Prostate gland (tissue), 2 donors: Measurements from ENCODE around the gene TBC1D22A. TPM values are rescaled to one million over a fixed set of nuclear protein-coding genes. Genes with fewer than 3 reads are reported as not detected.
A peak's percentile ranks its signal among the peaks of the same experiment; 100 is the strongest.

Source experiments
- DNase-seq: peaks from one replicate; pipeline ENCODE4 v3.0.0-alpha.2; 2019; ENCODE audit warnings: low spot score
- H3K27ac ChIP-seq, 2 donors: fragments of 200-600 bp; sonication (generic); 2 replicates each; pipeline ENCODE4 v1.5.1; 2017 to 2019
- H3K27me3 ChIP-seq: fragments of 200-600 bp; sonication (generic); replicated peaks from 2 replicates; pipeline ENCODE4 v1.5.1; 2019; ENCODE audit not compliant: insufficient read depth
- H3K36me3 ChIP-seq, 2 donors: fragments of 200-600 bp; sonication (generic); 1 replicate in 1 of 2; 2 replicates in 1 of 2; pipeline versions ENCODE4 v1.5.1 to v1.8.1; 2017 to 2019
- H3K4me1 ChIP-seq: fragments of 200-600 bp; sonication (generic); replicated peaks from 2 replicates; pipeline ENCODE4 v1.5.1; 2019
- H3K4me3 ChIP-seq, 2 donors: fragments of 200-600 bp; sonication (generic); 2 replicates each; pipeline ENCODE4 v1.5.1; 2017 to 2019
- H3K9me3 ChIP-seq: fragments of 200-600 bp; sonication (generic); 2 replicates; pipeline ENCODE4 v1.5.1; 2017
- CTCF ChIP-seq, 4 experiments: fragments of 200-600 bp in 2 of 4; fragments of 450-650 bp in 2 of 4; sonication (generic) in 2 of 4; IDR thresholded peaks; 1 replicate in 3 of 4; 2 replicates in 1 of 4; pipeline ENCODE4 v1.5.1; 2016 to 2019; ENCODE audit warnings: antibody characterized with exemption in 4 of 4, mild to moderate bottlenecking in 2 of 4, moderate library complexity in 2 of 4
- POLR2A ChIP-seq: fragments of 450-650 bp; IDR thresholded peaks from one replicate; pipeline ENCODE4 v1.6.1; 2016; ENCODE audit warnings: antibody characterized with exemption, mild to moderate bottlenecking
- POLR2AphosphoS5 ChIP-seq: sonication (generic); formaldehyde crosslinking; IDR thresholded peaks from one replicate; pipeline ENCODE4 v1.6.1; 2017; ENCODE audit warnings: antibody characterized with exemption
- WGBS: methylation state at CpG from one replicate; pipeline ENCODE4 v1.1.5; 2018; 5-methylcytosine and 5-hydroxymethylcytosine counted together
- intact Hi-C: fragments of 100-400 bp; cut with DNase I; formaldehyde crosslinking; loops from one replicate; pipeline ENCODE4 v1.14.2; 2022
- total RNA-seq, 2 donors: library from RNA; depleted of rRNA; stranded (reverse); fragments of >200 nt; gene quantifications; one replicate each; pipeline ENCODE4 v1.1.0, GENCODE V29; 2016

Gene TBC1D22A
- total RNA-seq, 2 donors from 2014 or later: 16.0 to 30.7 TPM

DNA sequence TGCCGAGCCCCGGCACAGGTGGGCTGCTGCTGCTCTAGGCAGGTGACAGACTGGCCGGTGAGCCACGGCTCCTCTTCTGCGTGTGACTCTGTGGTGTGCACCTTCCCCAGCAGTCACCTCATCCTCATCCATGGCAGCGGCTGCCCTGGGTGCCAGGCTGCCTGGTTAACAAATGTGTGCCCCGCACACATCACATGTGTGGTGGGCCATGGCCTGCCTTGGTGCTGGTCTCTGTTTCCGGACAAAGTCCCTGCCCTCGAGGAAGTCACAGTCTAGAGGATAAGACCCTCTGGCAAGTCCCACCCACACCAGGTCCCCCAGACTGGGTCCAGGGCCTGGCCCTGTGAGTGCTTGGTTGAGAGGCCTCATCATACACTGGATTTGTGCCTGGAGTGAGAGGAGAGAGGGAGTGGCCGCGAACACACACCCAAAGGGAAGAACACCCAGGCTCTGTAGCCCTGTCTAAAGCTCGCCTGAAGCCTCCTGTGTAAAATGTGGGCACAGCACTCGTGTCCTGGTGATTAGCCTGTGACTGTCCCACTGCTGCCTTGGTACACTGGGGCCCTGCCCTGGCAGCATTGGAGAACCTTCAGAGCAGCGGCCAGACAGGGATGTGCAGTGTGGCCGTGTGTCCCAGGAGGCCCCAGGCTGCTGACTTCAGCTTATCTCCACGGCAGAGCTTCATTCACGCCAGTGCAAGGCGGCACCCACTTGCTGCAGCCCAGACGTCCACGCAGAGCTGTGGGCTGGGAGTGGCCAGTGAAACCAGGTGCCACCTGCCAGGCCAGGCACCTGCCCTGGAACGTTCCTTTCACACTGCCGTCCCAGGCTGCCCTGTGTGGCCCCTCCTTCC, 269.9 kb downstream of the TBC1D22A start:
- 82% methylated on average over 21 of the region's 22 CpGs for WGBS
- no peak for DNase-seq
- Histone ChIP-seq H3K36me3 (no peaks in the 10 kb centered on the region), H3K9me3 (no peaks in the 10 kb centered on the region), H3K4me3 (no peak overlapping the region), H3K27me3 (no peaks in the 10 kb centered on the region), H3K27ac (peak overlapping the region in 1 of 2 donors; percentile 16), H3K4me1 (no peaks in the 10 kb centered on the region)
- TF ChIP-seq POLR2A (no peak), POLR2AphosphoS5 (no peak)
- intact Hi-C loops: no loop called here

DNA sequence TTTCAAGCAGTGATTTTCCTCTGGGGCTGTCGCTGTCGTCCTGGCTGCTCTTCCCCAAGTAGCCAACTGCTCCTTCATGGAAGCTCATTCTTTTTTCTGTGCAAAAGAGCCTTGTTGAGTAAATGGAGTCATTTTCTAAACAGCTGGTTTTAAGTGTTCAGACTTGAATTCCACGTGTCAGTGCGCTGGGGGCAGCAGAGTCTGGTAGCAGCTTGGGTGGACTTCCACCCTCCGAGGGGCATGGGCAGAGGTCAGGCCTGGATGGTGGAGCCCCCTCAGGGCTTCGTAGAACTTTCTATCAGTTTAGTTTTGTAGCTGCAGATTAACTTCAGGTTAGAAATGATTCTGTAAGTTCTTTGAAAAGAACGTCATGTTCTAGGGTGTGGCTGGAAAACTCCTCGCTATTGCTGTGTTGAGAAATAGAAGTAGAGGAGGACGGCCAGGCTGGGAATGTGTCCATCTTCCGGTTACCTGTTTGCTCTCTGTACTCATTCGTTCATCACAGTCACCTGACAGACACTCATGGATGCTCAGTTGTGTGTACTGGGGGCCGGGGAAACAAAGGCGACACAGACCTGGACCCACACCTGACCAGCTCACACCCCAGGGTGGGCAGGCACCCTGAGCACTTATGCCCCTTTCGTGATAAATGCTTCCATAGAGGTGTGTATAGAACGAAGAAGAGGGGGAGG, 270.7 kb downstream of the TBC1D22A start:
- intact Hi-C loops: no loop called here
- no peaks in the 10 kb centered on the region for H3K9me3 ChIP-seq
- H3K4me1 ChIP-seq: no peaks in the 10 kb centered on the region
- no peaks in the 10 kb centered on the region for H3K27me3 ChIP-seq
- no peaks in the 10 kb centered on the region for H3K36me3 ChIP-seq
- H3K27ac ChIP-seq: no peak overlapping the region
- DNase-seq: no peak
- TF ChIP-seq POLR2A: no peak
- WGBS: 75% methylated on average over 15 of the region's 15 CpGs
- no peak overlapping the region for H3K4me3 ChIP-seq

GRCh38 chr22:47033648-47034000, 271.2 kb downstream of the TBC1D22A start:
- TF ChIP-seq POLR2A (no peak), POLR2AphosphoS5 (no peak), CTCF (IDR thresholded peaks at IDR 0.05) (no peak)
- H3K4me3 ChIP-seq: no peak overlapping the region
- no peaks in the 10 kb centered on the region for H3K4me1 ChIP-seq
- WGBS: 94% methylated on average over 11 of the region's 11 CpGs
- H3K9me3 ChIP-seq: no peaks in the 10 kb centered on the region
- H3K27me3 ChIP-seq: no peaks in the 10 kb centered on the region
- DNase-seq: no peak
- no peak overlapping the region for H3K27ac ChIP-seq
- H3K36me3 ChIP-seq: no peaks in the 10 kb centered on the region
- intact Hi-C loops: no loop called here

DNA sequence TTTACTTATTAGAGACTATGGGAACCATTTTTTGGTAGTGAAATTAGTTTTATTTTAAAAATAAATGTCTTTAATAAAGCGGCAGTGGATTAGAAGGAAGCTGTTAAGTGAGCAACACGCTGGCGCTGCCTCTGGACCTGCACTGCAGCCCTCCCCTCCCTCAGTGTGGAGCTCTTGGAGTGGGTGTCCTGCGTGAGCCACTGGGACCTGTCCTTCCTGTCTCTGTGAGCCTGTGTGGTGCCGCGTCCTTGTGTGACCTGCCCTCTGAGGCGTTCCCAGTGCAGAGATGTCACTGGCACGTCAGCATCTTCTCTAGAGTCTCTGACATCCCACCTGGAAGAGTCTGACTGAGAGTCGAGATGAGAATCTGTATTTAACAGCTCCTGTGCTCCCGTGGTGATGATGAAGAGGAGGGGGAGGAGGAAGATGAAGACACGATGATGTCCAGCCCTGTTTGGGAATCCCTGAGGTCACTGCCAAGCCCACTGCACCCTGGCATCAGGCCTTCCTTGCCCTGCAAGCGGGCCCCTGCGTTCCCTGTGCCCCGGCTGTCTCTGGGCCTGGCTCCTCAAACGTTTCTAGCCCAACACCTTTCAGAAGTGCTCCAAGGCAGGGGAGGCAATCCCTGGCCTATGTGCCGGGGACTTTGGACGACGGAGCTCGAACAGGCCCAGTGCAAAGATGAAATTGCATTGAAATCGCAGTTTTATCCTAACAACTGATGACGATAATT, 271.8 kb downstream of the TBC1D22A start:
- intact Hi-C loops: no loop called here

DNA sequence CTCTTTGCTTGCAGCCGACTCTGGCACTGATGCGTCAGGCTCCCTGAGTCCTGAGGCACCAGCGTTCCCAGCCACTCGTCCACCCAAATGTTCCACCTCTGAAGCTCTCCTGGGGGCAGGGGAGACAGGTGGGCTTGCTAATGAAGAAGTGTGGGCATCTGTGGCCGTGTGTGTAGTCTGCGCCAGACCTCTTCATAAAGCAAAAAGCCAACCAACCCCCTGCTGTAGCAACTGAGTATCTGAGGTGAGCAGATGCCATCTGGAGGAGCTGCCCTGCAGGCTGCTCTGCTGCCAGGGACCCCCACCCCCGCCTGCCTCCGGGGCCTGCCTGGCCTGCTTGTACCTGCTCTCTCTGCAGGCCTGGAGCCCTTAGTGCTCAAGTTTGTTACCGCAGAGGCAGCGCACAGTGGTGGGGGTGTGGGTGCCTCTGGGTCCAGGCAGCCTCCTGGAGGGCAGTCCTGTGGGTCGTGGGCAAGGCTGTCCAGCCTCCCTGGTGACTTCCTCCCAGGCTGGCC, 272.5 kb downstream of the TBC1D22A start:
- Histone ChIP-seq H3K27ac (no peak overlapping the region), H3K4me3 (no peak overlapping the region), H3K9me3 (no peaks in the 10 kb centered on the region), H3K36me3 (no peaks in the 10 kb centered on the region), H3K27me3 (no peaks in the 10 kb centered on the region), H3K4me1 (no peaks in the 10 kb centered on the region)
- WGBS: 68% methylated on average over 11 of the region's 11 CpGs
- intact Hi-C loops: no loop called here
- no peak for DNase-seq
- no peak for TF ChIP-seq CTCF (IDR thresholded peaks at IDR 0.05)
- TF ChIP-seq POLR2A: no peak
- no peak for TF ChIP-seq POLR2AphosphoS5

More for the DNA sequence above, 271.8 kb downstream of the TBC1D22A start:
- H3K9me3 ChIP-seq: no peaks in the 10 kb centered on the region
- TF ChIP-seq CTCF (IDR thresholded peaks at IDR 0.05): no peak
- TF ChIP-seq POLR2A: no peak
- TF ChIP-seq POLR2AphosphoS5: no peak
- H3K27me3 ChIP-seq: no peaks in the 10 kb centered on the region
- no peak overlapping the region for H3K4me3 ChIP-seq
- WGBS: 86% methylated on average over 21 of the region's 21 CpGs
- H3K4me1 ChIP-seq: no peaks in the 10 kb centered on the region
- no peak for DNase-seq
- H3K27ac ChIP-seq: no peak overlapping the region
- no peaks in the 10 kb centered on the region for H3K36me3 ChIP-seq
